Measurements from ENCODE around the gene HS6ST1.

Gene HS6ST1

DNA sequence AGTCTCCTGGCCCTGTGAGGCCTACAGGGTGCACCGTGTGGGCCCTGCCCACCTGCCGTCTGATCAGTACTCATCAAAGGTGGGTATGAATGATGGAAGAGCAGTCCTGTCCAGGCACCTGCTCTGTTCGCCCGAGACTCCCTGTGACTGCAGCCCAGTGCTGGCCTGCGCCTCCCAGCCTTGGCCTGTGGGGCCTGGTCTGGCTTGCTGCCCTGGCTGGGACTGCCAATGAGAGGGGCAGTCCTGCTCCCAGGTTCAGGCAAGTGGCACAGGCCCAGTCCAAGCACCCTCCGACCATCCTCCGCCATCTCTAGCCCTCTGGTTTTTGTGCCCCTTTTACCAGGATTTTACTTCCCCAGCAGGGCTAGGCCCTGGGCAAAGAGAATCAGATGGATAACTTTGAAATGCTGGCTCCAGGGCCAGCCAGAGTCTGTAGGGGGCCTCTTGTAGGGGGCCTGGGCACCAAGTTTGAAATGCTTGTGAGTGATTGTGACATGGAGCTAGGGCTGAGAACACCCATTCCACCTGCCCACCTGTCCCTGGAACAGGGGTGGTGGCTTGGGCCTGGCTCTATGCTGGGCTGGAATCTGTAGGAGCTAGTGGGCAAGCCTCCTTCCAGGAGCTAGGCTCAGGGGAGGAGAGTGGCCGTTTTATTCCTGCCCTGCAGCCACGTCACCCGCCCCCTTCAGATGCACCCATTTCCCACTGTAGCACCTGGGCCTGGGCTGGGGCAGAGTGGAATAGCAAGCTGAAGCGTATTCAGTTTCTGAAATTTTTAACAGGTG, 8.7 kb upstream of the HS6ST1 start:
- no peak overlapping the region for H3K4me3 ChIP-seq (ENCODE audit: control insufficient read depth, low read depth, low read length)
- TF ChIP-seq, protein P1, sequence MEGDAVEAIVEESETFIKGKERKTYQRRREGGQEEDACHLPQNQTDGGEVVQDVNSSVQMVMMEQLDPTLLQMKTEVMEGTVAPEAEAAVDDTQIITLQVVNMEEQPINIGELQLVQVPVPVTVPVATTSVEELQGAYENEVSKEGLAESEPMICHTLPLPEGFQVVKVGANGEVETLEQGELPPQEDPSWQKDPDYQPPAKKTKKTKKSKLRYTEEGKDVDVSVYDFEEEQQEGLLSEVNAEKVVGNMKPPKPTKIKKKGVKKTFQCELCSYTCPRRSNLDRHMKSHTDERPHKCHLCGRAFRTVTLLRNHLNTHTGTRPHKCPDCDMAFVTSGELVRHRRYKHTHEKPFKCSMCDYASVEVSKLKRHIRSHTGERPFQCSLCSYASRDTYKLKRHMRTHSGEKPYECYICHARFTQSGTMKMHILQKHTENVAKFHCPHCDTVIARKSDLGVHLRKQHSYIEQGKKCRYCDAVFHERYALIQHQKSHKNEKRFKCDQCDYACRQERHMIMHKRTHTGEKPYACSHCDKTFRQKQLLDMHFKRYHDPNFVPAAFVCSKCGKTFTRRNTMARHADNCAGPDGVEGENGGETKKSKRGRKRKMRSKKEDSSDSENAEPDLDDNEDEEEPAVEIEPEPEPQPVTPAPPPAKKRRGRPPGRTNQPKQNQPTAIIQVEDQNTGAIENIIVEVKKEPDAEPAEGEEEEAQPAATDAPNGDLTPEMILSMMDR (conservative IDR thresholded peaks at IDR 0.05; ENCODE audit: control insufficient read depth, insufficient read depth, low read depth, low read length), result no peak
- no peak for DNase-seq (ENCODE audit: low read depth)

DNA sequence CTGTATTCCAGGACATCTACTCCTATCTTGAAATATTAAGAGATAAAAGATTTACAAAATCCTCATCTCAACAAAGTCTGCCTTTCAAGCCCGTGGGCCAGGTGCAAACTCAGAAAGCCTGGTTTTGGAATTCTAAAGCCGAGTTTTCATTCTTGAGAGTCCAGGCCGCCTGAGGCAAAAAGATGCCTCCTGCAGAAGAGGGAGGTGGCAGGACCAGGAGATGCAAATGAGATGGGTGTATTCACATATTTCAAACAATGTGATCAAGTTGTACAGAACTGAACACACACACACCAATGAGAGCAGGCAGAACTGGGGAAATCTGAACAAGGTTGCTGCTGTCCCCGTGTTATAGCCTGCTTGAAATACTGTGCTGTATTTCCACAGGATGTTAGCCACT, 7.7 kb upstream of the HS6ST1 start:
- H3K4me3 ChIP-seq (ENCODE audit: control insufficient read depth, low read depth, low read length), result no peak overlapping the region
- TF ChIP-seq, protein P1 (conservative IDR thresholded peaks at IDR 0.05; ENCODE audit: control insufficient read depth, insufficient read depth, low read depth, low read length), result no peak
- no peak for DNase-seq (ENCODE audit: low read depth)

DNA sequence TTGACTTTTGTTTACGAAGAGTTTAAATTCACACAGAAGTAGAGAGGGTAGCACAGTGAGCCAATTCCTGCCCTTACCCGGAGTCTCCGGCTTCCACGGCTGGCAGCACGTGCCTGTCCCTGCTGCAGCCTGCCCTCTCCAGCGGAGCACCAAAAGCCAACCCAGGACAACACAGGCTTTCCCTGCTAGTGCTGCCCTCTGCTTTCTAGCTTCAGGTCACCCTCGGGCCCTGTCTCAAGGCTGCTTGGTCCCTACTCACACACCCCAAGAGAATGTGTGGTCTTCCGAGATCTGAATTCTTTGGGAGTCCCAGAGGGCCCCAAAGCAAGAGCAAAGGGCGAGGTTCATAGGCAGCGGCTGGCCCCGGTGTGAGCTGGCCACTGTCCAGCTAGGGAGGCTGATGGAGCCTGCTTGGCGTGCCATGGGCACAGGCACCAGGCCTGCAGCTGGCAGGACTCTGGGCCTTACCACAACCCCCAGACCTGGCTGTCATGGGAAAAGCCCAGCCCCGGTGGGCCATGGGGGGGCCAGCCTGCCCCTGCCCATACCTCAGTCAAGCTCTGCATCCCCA, 7.0 kb upstream of the HS6ST1 start:
- no peak for DNase-seq (ENCODE audit: low read depth)
- no peak overlapping the region for H3K4me3 ChIP-seq (ENCODE audit: control insufficient read depth, low read depth, low read length)
- TF ChIP-seq, protein P1 (conservative IDR thresholded peaks at IDR 0.05; ENCODE audit: control insufficient read depth, insufficient read depth, low read depth, low read length), result no peak

DNA sequence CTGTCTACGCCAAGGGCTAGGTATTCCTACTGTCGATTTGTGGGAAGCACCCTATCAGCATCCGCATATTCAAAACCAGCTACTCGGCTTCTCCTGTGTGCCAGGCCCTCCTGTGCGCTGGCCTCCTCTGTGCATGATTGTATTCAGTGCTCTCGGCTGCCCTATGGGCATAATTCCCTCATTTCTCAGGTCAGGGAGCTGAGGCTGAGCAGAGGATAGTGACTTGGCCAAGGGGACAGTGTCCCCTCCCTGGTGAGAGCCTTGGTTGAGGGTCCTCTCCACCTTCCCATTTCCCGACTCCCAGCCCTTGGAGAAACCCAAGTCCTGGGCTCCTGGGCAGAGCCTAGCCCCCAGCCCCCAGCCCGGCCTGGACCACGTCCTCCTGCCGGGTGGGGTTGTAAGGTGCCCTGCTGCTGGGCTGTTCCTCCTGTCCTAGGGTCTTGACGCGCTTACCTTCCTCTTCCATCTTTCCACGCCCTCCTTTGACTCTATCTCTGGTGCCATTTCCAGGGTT, 6.3 kb upstream of the HS6ST1 start:
- TF ChIP-seq, protein P1 (conservative IDR thresholded peaks at IDR 0.05; ENCODE audit: control insufficient read depth, insufficient read depth, low read depth, low read length), result no peak
- H3K4me3 ChIP-seq (ENCODE audit: control insufficient read depth, low read depth, low read length), result no peak overlapping the region
- no peak for DNase-seq (ENCODE audit: low read depth)

DNA sequence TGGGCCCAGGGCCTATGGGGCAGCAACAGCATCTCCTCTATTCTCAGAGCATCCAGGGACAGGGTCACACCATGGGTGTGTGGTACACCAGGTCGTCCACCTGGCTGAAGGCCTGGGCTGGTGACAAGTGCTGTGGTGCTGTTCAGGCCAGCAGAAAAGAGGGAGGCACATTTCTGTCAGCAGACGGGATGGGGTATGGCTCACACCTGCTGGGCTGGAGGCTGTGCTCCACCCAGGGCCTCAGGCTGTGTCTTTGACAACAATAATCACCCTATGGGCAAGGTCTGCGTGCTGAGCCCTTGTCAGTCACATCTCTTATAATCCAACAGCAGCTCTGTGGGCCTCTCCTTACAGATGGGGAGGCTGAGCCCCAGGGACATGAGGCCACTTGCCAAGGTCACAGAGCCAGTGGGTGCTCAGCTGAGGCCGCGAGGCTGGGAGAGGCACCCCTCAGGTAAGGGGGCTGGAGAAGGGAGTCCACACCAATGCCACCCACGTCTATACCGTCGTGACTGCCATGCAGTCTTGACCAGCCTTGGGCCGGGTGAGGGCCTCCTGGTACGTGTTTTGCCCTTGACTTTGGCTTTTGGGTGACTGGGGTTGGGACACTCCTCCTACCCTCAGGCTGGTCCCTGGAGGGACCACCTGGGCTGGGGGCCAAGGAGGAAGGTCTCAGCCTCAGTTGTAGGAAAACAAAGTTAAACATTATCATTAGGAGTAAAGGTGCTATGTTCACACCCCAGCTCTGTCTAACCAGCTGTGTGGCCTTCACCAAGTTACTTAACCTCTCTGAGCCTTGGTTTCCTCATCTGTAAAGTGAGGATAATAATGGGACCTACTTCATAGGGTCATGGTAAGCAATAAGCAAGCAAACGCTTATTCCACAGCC, 5.6 kb upstream of the HS6ST1 start:
- TF ChIP-seq, protein P1 (conservative IDR thresholded peaks at IDR 0.05; ENCODE audit: control insufficient read depth, insufficient read depth, low read depth, low read length), result no peak
- DNase-seq (ENCODE audit: low read depth), result no peak
- no peak overlapping the region for H3K4me3 ChIP-seq (ENCODE audit: control insufficient read depth, low read depth, low read length)

DNA sequence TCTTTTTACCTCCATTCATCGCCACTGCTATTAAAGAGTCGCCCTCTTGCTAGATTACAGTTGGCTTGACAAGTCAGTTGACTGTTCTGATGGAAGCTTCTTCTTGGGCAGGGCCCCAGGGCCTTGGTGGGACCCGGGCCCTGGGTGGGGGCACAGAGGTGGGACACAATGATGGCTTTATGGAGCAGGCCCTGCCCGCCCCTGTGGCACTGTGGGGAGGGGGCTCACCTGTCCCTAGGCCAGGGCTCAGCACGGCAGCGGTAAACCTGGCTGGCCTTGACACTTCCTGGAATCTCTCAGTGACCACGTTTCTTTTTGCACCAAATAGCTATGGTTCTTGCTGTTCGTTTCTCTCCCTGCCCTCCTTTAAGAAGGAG, 4.9 kb upstream of the HS6ST1 start:
- DNase-seq (ENCODE audit: low read depth), result no peak
- TF ChIP-seq, protein P1 (conservative IDR thresholded peaks at IDR 0.05; ENCODE audit: control insufficient read depth, insufficient read depth, low read depth, low read length), result no peak
- H3K4me3 ChIP-seq (ENCODE audit: control insufficient read depth, low read depth, low read length), result no peak overlapping the region
